HG03139 (cell line): ENCODE results near the gene ITFG1.

Experiments used
- ATAC-seq: cut with Tn5 transposase; IDR thresholded peaks from one replicate; pipeline ENCODE4 v1.9.1; 2021; ENCODE audit not compliant: unreplicated experiment

Gene ITFG1

GRCh38 chr16:47113130-47113529 is 347.7 kb downstream of the ITFG1 start:
- no peak for ATAC-seq

DNA sequence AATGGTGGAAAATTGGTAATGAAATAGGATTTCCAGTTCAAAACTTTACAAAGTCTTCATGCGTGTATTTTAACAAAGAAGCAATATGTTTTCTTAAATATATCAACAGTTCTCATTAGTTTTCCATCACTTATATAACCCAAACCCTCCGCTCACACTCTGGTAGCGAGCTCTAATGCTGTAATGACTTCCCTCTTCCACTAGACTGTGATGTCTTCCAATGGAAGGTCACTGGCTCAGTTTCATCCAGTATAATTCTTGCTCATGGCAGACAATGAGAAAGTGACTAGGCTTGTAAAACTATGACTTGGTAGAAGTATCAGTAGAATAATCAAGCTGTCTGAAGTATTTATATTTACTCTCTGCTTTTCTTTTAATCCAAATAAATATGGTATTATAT is 349.9 kb downstream of the ITFG1 start:
- ATAC-seq, result no peak

- ATAC-seq, result no peak
Measured at GRCh38 chr16:47109361-47109760, 351.5 kb downstream of the ITFG1 start.
